NCI-H82 treated with DMSO at 0.1 percent for 48 hours (cell line): ENCODE data around the gene THOP1.

Experiments
- DNase-seq: peaks from one replicate; lab custom pipeline; 2025; ENCODE audit not compliant: unreplicated experiment; lab: John Stamatoyannopoulos, UW

Gene THOP1

DNA sequence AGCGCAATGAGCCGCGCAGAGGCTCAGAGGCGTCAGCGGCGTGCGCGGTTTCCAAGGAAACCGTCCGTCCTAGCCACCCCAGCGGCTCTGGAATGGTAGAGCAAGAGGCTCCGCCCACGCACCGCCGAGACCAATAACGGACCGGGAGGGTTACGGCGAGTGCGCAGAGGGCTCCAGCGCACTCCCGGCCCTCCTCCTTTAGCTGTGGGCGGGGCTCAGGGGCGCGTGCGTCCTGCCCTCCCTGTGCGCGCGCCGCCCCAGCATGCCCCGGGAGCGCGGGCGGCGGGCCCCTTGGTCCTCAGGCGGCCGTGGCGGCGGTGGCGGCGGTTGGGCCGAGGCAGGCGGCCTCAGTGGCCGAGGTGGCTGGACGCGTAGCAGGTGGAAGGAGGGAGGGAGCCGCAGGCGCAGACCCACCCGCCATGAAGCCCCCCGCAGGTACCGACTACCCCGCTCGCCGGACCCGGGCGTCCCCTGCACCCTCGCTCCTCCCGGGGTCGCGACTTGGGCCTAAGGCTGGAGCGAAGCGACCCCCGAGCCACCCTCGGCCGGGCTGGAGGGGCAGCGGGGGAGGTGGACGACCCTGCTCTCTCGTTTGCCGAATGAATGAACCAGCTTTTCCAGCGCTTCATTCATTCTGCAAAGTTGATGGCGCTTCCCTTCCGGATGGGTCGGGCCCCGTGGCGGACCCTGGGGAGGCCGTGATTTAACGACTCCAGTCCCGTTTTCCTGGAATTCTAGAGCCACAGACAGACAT is at the start of gene THOP1:
Gene THOP1, plus strand, starts transcription at position 260 of the 754 bp plus-strand sequence. Its CDS starts 160 bp downstream, at position 420.
- peak; percentile 87 for DNase-seq

DNA sequence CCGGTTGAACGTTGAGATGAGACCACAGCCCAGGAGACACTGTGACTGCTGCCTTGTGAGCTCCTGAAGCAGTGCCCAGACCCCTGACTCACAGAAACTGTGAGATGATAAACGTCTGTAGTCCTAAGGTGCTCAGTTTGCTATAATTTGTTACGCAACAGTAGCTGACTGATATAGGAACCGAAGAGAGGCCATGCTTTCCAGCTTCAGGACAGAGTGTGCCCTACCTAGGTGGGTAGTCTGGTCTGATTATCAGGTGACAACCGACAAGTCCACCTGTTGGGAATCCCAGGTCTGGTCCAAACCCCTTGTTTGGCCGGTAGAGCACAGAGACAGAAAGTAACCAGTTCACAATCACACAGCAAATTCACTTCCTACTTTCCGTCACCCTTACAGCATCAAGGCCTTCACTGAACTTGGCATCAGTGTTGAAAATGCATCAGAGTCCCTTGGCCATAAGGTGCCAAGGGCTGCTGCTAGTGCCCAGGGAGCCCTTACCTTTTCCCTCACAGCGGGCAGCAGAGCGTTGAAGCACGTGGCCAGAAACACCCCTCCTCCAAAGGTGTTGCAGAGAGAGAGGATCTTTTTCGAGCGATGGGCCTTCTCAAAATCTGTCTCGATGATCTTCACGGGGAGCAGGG is 48.6 kb upstream of the THOP1 start:
- no peak for DNase-seq

DNA sequence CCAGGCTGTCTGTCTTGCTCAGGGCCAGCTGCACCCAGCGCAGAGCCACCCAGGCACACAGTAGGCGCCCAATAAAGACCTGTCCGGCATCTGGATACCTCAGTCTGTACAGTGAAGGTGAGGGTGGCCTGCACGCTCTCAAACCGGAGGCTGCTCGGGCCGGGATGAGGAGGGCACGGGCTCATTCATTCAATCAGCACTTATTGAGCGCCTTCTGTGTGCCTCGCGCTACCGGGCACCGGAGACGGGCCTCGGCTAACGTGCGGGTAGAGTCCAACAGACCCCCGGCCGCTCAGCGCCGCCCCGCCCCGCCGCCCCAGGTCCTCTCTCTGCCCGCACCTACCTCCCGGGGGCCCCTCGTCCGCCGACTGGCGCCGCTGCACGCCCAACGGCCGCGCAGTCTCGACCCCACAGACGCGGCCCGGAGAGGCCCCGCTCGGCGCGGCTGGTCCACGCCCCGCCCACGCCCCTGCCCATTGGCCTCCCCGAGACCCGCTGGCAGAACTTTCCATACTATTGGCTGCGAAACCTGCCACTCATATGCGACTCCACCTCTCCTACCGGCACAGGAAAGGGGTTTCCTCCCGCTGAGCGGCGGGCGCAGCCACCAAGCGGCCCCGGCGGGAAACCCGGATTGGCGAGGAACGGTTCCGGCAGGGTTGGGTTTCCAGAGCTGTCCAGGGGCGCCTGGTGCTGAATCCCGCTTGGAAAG is 45.5 kb upstream of the THOP1 start, which contains the start of gene SLC39A3:
Gene SLC39A3, minus strand, starts transcription at position 416 of the 712 bp plus-strand sequence. CDS start 2,760 bp downstream, outside the sequence.
- DNase-seq, result peak; percentile 81

GRCh38 chr19:2740314-2740656 is 45.0 kb upstream of the THOP1 start:
- DNase-seq, result no peak

- DNase-seq, result no peak
Observed at GRCh38 chr19:2743099-2743498, 42.2 kb upstream of the THOP1 start.

- DNase-seq, result no peak
Observed at GRCh38 chr19:2744113-2744512, 41.2 kb upstream of the THOP1 start.

DNA sequence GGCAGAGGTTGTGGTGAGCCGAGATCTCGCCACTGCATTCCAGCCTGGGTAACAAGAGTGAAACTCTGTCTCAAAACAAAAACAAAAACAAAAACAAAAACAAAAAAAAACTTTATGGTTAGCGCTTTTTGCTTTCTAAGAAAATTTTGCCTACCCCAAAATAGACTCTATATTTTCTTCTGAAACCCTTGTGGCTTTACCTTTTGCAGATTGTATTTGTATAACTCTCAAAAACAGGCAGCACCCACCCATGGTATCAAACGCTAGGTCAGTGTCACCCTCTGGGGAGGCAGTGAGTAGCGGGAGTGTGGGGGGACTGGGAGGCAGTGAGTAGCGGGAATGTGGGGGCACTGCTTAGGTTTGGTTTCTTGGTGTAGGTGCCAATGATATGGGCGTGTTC is 38.0 kb upstream of the THOP1 start:
- no peak for DNase-seq

DNA sequence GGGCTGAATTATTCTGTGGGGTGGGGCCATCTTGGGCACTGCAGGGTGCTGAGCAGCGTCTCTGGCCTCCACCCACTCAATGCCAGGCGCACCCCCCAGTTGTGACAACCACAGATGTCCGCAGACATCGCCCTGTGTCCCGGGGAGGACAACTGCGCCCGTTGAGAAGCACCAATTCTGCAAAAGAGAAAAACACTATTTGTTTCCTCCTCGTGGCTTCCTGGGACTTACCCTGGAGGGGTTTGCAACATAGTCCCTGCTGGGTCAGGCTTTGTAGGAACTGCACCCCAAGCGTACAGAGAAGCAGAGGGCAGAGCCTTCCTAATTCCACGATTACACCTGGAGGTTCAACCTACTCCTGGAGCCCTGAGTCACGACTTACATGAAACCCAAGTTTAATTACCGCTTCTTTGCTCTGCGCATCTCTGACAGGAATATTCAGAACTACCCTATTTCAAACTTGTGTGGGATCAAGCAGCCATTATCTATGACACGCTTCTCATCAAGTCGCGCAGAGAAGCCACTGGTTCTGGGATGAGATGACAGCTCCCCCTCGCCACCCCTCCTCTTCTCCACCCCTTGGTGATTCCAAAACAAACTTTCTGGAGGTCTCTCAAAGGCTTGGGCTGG is 34.4 kb upstream of the THOP1 start:
- DNase-seq, result no peak

DNA sequence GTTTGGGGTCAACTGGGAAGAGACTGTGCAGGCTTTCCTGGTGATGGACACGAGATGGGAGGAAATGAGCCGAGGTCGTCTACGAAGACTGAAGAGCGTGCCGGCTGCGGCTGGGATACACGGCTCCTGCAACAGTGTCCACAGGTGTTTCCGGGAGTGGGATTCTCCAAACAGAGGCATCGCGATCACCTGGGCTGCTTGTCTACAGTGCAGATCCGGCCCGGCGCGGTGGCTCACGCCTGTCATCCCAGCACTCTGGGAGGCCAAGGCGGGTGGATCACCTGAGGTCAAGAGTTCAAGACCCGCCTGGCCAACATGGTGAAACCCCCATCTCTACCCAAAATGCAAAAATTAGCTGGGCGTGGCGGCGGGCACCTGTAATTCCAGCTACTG is 33.9 kb upstream of the THOP1 start:
- DNase-seq, result no peak

GRCh38 chr19:2754659-2755447 is 30.4 kb upstream of the THOP1 start:
- DNase-seq, result no peak

DNA sequence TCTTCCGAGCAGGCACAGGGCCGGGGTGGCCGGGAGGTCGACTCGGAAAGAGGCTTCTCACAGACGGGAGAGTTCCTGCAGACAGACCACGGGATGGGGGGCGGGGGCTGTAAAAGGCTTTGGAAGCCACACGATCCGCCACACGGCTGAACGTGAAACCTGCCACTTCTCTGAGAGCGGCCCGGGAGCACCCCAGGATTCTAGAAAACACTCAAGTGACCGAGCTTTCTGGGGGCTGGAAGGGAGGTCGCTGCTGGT is 29.9 kb upstream of the THOP1 start:
- DNase-seq, result no peak

- no peak for DNase-seq
Observed at GRCh38 chr19:2755811-2756210, 29.5 kb upstream of the THOP1 start.

DNA sequence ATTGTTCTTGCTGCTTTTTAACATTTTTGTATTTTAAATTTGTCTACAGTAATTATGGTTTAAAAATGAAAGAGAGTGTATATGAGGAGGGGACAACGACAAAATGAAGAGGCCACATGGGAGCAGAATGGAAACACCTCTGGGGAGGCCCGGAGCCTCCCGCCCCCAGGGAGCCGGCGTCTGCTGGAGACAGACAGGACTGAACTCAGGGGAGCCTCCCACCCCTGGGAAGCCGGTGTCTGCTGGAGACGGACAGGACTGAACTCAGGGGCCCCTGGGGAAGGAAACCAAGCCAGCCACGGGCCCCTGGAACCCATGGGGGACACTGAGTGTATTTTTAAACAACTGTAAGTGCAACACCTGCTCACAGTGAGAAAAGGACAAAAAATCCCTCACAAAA is 28.8 kb upstream of the THOP1 start:
- DNase-seq, result no peak

DNA sequence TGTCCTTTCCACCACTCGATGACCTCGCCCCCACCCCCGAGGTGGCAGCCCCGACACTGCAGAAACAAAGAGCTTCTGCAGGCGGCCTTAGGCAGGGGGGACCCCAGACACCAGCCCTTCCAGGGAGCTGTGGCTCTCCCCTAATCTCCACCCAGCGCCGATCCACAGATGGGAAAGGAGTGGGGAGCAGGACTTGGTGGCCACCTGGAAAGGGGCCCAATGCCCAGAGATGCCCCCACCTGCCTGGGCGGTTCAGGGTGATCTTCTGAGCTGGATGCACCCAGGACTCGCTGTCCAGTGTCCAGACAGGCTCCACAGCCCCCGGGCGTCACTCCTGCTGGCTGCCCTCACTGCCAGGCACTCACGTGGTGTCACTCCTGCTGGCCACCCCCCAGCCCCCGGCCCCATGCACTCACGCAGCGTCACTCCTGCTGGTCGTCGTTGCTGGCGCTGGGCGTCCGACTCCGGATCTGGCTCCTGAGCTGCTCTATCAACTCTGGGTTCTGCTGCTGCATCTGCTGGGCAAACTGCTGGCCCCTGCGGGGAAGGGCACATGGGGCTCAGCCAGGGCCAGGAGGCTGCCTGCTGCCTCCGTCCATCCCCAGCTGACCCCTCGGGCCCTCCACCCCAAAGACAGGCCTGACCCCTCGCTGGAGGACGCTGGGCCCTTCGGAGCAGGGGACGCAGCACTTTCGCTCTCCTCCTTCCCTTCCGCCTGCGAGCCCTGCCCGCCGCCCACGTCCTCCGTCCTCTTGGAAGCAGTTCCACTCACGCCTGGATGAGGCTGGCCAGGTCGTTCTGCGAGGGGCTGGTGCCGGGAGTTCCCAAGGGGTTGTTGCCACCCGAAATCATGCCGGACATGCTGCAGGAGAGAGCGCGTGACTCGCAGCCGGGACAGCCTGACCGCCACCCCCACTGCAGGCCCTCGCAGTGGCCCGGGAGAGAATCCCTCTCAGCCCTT is 28.1 kb upstream of the THOP1 start:
- no peak for DNase-seq

DNA sequence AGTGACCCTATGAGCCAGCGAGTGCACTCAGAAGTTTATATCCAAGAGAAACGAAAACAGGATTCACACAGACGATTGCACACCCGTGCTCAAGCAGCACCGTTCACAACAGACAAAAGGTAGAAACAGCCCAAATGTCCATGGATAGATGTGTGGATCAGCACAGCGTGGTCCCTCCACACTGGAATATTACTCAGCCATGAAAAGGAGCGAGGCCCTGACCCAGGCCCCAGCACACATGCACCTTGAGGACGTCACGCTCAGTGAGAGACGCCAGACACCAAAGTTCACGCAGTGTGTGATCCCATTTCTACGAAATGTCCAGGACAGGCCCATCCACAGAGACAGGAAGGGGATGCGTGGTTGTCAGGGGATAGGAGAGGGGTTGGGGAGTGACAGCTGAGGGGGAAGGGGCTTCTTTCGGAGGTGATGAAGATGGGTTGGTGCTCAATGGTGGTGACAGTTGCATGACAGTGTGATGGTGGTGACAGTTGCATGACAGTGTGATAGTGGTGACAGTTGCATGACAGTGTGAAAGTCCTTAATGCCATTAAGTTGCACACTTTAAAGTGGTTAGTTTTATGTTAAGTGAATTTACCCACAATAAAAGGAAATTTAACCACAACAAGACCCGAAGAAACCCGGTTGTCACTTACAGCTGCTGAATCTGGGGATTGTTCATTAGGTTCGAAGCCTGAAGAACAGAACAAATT is 26.5 kb upstream of the THOP1 start:
- no peak for DNase-seq

DNA sequence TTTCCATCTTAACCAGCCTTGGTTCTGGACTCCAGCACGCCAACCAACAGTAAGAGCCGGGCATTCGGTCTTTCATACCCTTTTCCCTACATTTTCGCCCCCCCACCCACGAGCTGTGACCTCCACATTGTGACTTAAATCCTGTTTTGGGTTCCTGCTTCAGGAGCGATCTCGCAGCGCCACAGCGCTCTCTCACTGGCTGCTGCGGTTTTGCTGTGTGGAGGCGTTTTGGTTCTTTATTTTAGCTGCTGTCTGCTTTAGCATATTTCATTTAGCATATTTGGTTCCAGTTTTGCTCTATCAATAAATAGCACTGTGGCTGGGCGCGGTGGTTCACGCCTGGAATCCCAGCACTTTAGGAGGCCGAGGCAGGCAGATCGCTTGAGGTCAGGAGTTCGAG is 25.9 kb upstream of the THOP1 start:
- no peak for DNase-seq

DNA sequence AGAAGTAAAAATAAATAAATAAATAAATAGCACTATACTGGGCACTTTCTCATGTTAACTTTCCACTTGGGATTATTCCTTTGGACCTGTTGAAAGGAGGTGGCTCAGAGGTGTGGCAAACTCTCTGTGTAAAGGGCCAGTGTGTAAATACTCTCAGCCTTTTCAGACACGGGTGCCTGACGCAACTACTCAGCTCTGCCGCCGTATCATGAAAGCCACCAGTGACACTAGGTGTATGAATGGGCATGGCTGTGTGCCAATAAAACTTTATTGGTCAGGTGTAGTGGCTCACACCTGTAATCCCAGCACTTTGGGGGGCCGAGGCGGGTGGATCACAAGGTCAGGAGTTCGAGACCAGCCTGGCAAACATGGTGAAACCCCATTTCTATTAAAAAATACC is 25.3 kb upstream of the THOP1 start:
- DNase-seq, result no peak

DNA sequence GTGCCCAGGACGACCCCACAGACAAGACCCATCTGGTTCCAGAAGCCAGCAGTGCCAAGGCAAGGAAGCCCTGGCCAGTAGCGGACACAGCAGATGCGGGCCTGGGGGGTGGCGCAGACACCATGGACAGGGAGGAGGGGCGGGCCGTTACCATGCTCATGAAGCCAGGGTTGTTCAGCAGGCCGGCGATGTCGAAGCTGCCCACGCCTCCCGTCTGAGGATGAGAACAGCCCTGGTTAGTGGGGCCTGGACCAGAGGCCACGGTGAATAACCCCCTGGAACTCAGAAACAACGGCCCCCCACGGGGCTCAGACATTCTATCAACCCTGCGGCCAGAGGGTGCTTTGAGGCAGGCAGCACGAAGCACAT is 24.0 kb upstream of the THOP1 start:
- DNase-seq, result no peak
